ENCODE data around the gene HDAC2. TPM values are rescaled to one million over a fixed set of nuclear protein-coding genes. Genes with fewer than 3 reads are reported as not detected.

The HDAC2 gene
- total and polyA plus RNA-seq, 2 of the 13 experiments (the other 11 are each of a cell fraction or from before 2014, with no cell fraction given): 99.6 to 114 TPM

DNA sequence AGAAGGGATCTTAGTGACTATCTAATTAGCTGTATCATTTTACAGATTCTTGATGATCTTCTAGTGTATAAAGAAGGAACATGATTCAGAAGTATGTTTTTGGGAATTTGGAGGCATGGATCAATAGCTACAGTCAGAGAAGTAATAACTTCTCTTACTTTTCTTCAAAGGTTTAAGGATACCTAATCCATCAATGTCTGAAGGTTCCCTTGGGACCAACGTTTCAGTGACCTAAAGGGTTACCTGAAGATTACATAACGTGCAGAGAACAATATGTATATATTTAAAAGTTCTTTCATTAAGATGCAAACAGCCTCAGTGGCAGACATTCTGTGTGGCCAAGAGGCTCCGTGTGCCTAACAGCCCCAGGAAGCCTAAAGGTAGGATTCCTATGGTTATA, 3.2 kb downstream of the HDAC2 start:
- Histone ChIP-seq H3K4me1 (ENCODE audit: insufficient read depth, low read length) (peaks cover 44% of the 10 kb centered on the region), H3K4me2 (ENCODE audit: low read depth, low read length) (peak overlapping the region; percentile 61), H3K4me3 (replicated peaks in 1 of 3; ENCODE audit: insufficient read depth in 1 of 3, low read depth in 2 of 3, low read length in 3 of 3) (no peak overlapping the region; a peak in 1 of 6 replicates), H3K79me2 (ENCODE audit: insufficient read depth, low read length) (peaks cover 81% of the 10 kb centered on the region), H3K36me3 (replicated peaks in 1 of 2; ENCODE audit: control insufficient read depth in 1 of 2, insufficient read depth in 2 of 2, low read length in 2 of 2) (no peaks in the 10 kb centered on the region), H3K9ac (ENCODE audit: insufficient read depth, low read depth, low read length) (peak overlapping the region; percentile 12; the same call in 1 of the 2 replicates), H4K20me1 (ENCODE audit: insufficient read depth, low read length) (peaks cover 54% of the 10 kb centered on the region), H3K27me3 (ENCODE audit: control insufficient read depth in 1 of 2, insufficient read depth in 2 of 2, low read length in 2 of 2) (no peaks in the 10 kb centered on the region; a peak in 1 of 5 replicates), H3K27ac (ENCODE audit: extremely low read length, insufficient read depth, low read length) (no peak overlapping the region), H3K9me3 (ENCODE audit: low read length) (no peaks in the 10 kb centered on the region), H2AFZ (ENCODE audit: low read length) (no peak overlapping the region)
- no peak for FAIRE-seq
- POLR2A ChIA-PET: no interaction called here
- no peak for DNase-seq (ENCODE audit: low spot score)
- ATAC-seq: no peak
- 66% methylated on average over 3 of the region's 3 CpGs for WGBS (ENCODE audit: low lambda C conversion rate)
- intact Hi-C loops (cut with micrococcal nuclease; ENCODE audit: unreplicated experiment) (no loop called here), in situ Hi-C loops (cut with HindIII; ENCODE audit: extremely low pct_ligation_motif_present, low pct_unique_long_range_greater_than_20kb) (no loop called here)
- TF ChIP-seq ZFP36L1 (CRISPR knock-in tag; IDR thresholded peaks at IDR 0.05) (no peak), THAP11 (CRISPR knock-in tag; IDR thresholded peaks at IDR 0.05) (no peak), REL (CRISPR knock-in tag; conservative IDR thresholded peaks at IDR 0.05) (no peak), ZMYM3 (CRISPR knock-in tag; IDR thresholded peaks at IDR 0.05) (no peak), RFX1 (IDR thresholded peaks at IDR 0.05) (no peak), ZNF83 (CRISPR knock-in tag; IDR thresholded peaks at IDR 0.05; ENCODE audit: borderline replicate concordance) (no peak), ARID2 (CRISPR knock-in tag; IDR thresholded peaks at IDR 0.05; ENCODE audit: borderline replicate concordance) (no peak), RORA (CRISPR knock-in tag; IDR thresholded peaks at IDR 0.05) (no peak), CHD2 (IDR thresholded peaks at IDR 0.05; ENCODE audit: low read depth, low read length) (no peak), ZNF75D (CRISPR knock-in tag; IDR thresholded peaks at IDR 0.05; ENCODE audit: borderline replicate concordance) (no peak), ZNF33A (CRISPR knock-in tag; IDR thresholded peaks at IDR 0.05; ENCODE audit: borderline replicate concordance) (no peak), ZNF251 (CRISPR knock-in tag; IDR thresholded peaks at IDR 0.05) (no peak), PCBP2 (optimal IDR thresholded peaks at IDR 0.05; ENCODE audit: low read depth, low read length, poor library complexity, severe bottlenecking) (no peak), PAX8 (CRISPR knock-in tag; IDR thresholded peaks at IDR 0.05; ENCODE audit: borderline replicate concordance) (no peak), HOXD1 (CRISPR knock-in tag; IDR thresholded peaks at IDR 0.05) (no peak), MIXL1 (CRISPR knock-in tag; IDR thresholded peaks at IDR 0.05) (no peak), ZNF260 (CRISPR knock-in tag; IDR thresholded peaks at IDR 0.05; ENCODE audit: borderline replicate concordance, low read depth) (no peak)
- TF ChIP-seq, protein P1, sequence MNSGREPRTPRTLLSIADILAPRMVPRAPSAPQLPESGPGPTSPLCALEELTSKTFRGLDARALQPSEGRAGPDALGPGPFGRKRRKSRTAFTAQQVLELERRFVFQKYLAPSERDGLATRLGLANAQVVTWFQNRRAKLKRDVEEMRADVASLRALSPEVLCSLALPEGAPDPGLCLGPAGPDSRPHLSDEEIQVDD (CRISPR knock-in tag; IDR thresholded peaks at IDR 0.05; ENCODE audit: borderline replicate concordance): no peak
- CTCF ChIA-PET (ENCODE audit: low intra/inter-chr PET ratio, low total read pairs): no interaction called here
- no TSS peak for BruUV-seq (replicated peaks)
